HG03575 (cell line): Measurements from ENCODE around the gene KLHL36.

Experiments used
- ATAC-seq: cut with Tn5 transposase; IDR thresholded peaks from one replicate; pipeline ENCODE4 v1.9.1; 2021; ENCODE audit not compliant: unreplicated experiment, insufficient number of reproducible peaks, low FRiP score; ENCODE audit errors: extremely low read depth

KLHL36 gene

GRCh38 chr16:84663433-84664101, 15.3 kb downstream of the KLHL36 start:
- ATAC-seq, result no peak

- ATAC-seq, result no peak
These were observed 17.0 kb downstream of the KLHL36 start for GRCh38 chr16:84665359-84665758.

- ATAC-seq, result no peak
These were observed 17.5 kb downstream of the KLHL36 start for GRCh38 chr16:84665843-84666242.

GRCh38 chr16:84667600-84668309, 19.4 kb downstream of the KLHL36 start:
- no peak for ATAC-seq

- no peak for ATAC-seq
These were observed 21.8 kb downstream of the KLHL36 start for GRCh38 chr16:84670063-84670462.

- no peak for ATAC-seq
These were observed 24.2 kb downstream of the KLHL36 start for GRCh38 chr16:84672276-84673202.

GRCh38 chr16:84673203-84673535, 24.9 kb downstream of the KLHL36 start:
- no peak for ATAC-seq

- no peak for ATAC-seq
These were observed 25.2 kb downstream of the KLHL36 start for GRCh38 chr16:84673561-84673960.

GRCh38 chr16:84675423-84675822, 27.1 kb downstream of the KLHL36 start:
- no peak for ATAC-seq

- ATAC-seq, result no peak
These were observed 27.6 kb downstream of the KLHL36 start for GRCh38 chr16:84675884-84676283.

GRCh38 chr16:84677017-84677803, 28.9 kb downstream of the KLHL36 start:
- ATAC-seq, result no peak

- ATAC-seq, result no peak
These were observed 29.5 kb downstream of the KLHL36 start for GRCh38 chr16:84677849-84678248.

- ATAC-seq, result no peak
These were observed 30.2 kb downstream of the KLHL36 start for GRCh38 chr16:84678541-84678940.

- no peak for ATAC-seq
These were observed 32.0 kb downstream of the KLHL36 start for GRCh38 chr16:84680165-84680842.

- no peak for ATAC-seq
These were observed 32.7 kb downstream of the KLHL36 start for GRCh38 chr16:84680843-84681629.

- no peak for ATAC-seq
These were observed 35.6 kb downstream of the KLHL36 start for GRCh38 chr16:84683691-84684591.

- ATAC-seq, result no peak
These were observed 36.3 kb downstream of the KLHL36 start for GRCh38 chr16:84684592-84684965.
